ENCODE data around the gene HPD.

GRCh38 chr12:121795034-121795968 is 63.4 kb downstream of the HPD start:
- peak; percentile 94 to 97 for TF ChIP-seq CTCF (conservative IDR thresholded peaks at IDR 0.05 in 1 of 2, IDR thresholded peaks at IDR 0.05 in 1 of 2; ENCODE audit: low read depth in 1 of 2, low read length in 2 of 2)
- no peak for TF ChIP-seq EZH2 (IDR thresholded peaks at IDR 0.05; ENCODE audit: low read length, missing control alignments)

Measured in fibroblast of lung (primary cell).